ENCODE results near the gene PHLDA3.
"Not testable (repeated sequence)": the region's sequence is repeated elsewhere in the genome, so short reads cannot be mapped to it uniquely, and the experiment has no call there.

The PHLDA3 gene

GRCh38 chr1:201485184-201485774 is 16.3 kb upstream of the PHLDA3 start:
- DNase-seq, result no peak

DNA sequence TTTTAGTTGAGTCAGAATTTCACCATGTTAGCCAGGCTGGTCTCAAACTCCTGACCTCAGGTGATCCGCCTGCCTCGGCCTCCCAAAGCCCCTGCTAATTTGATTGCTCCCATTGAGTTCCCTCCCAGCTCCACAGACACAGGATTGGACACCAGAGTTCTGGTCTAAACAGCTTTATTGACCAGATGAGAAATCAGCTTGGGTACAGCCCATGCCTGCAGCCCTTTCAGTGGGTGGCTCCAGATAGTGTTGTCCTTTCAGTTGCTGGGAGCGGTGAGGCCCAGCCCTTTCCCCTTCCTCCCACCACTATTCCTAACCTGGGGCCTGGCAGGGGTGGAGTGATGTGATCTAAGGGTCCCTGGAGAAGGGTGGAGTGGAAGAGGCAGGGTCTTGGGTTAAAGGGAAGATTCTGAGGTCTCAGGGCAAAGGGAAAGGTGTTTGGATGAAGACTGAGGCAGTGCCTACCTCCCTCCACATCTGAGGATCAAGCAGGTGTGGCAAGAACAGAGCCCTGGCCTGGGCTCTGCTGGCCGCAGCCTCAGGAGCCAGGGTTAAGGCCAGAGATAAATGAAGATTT is 14.5 kb upstream of the PHLDA3 start:
- DNase-seq, result no peak

DNA sequence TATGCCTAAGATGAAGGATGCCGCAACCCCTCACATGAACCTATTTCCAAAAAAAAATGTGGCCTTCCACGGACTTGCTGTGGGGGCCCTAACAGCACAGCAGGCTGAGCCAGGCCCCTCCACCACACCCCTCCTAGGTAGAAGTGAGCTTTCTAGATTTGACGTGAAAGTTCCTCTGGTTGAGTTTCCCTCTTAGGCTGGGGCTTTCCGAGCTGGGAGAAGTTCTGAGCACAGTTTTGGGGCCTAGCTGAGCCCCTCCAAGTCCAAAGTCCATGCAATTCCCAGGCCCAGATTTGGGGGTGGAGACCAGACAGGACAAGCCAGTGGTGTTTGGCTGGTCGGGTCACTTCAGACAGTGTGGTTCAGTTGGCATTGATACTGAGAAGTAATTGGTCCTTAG is 13.8 kb upstream of the PHLDA3 start:
- no peak for DNase-seq

DNA sequence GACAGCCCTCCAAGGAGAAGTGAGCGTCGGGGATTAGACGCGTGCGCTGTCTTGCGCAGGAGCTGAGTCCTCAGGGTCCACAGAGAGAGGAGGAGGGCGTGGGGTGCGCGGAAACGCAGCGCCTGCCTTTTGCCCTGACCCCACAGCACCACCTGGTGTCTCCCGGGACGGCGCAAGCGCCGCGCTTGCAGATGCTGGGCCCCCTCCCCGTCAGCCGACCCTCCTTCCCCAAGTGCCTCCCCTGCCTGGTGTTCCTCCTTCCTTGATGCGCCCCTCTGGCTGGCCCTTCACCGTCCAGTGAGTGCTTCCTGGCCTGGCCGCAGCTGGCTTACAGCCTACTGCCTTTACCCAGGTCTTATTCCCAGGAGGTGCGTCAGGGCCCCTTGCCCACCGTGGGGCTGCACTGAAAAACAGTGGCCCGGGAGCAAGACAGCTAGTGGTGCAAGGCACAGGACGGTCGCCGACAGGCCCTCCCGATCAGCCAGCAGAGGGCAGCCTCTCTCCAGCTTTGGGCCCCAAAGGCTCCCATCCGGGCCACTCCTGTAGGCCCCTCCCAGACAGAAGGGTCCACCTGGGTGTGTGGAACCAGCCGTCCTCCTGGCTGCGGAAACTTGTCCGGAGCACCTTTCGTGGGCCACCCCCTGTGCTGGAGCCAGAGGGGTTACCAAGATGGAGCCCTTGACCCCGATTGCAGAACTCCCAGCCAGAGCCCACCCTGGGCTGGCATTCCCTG is 12.9 kb upstream of the PHLDA3 start:
- DNase-seq, result peak; percentile 56

- DNase-seq, result no peak
Observed at GRCh38 chr1:201481004-201481380, 12.0 kb upstream of the PHLDA3 start.

DNA sequence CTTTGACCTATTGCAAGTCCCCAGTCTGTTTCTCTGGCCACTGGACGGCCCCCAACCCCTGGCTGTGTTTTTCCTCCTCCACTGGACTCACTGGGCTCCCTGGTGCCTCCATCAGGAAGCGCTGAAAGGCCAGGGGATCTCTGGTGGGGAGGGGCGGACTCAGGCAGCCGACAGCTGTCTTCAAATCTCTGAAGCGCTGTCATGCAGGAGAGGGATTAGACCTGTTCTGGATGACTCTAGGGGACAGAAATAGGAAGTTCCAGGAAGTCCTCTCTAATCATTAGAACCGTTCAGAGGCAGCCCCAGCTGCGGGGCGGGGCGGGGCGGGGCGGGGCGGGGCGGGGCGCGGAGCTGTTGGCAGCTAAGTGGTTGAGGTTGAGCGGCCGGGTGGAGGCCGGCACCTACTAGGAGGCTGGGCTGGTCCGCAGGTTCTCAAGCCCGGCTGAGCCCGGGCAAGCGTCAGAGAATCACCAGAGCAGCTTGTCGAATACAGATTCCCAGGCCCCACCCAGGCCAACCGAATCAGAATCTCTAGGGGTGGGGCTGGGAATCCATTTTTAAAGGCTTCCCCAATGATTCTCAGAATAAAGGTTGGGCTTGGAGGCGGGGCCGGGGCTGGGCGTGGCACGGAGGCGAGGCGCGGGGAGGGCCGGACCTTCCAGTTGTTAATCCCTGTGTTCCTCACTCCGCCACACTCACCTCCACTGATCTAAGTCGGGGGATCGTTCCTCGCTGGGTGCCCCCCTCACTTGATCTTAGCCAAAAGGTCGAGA is 11.4 kb upstream of the PHLDA3 start:
- peak; percentile 88 for DNase-seq

DNA sequence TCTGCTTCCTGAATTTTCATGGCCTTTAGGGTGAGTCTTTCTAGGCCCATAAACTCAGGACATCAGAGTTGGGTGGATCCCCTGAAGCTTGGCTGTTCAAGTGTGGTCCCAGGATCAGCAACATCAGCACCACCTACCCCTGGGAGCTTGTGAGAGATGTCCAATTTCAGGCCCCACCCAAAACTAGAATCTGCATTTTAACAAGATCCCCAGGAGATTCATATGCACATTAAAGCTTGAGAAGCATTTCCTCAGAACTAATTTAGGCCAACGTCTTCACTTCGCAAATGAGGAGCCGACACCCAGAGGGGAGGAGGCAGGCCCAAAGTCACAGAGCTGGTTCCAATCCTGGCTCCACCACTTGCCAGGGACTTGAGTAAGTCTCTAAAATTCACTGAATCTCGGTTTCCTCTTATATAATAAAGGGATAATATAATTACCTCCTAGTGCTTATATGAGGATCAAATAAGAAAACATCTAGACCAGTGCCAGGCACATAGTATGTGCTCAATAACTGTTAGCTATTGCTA is 10.3 kb upstream of the PHLDA3 start:
- DNase-seq, result no peak

GRCh38 chr1:201478666-201479065 is 9.7 kb upstream of the PHLDA3 start:
- not testable (repeated sequence) for DNase-seq

DNA sequence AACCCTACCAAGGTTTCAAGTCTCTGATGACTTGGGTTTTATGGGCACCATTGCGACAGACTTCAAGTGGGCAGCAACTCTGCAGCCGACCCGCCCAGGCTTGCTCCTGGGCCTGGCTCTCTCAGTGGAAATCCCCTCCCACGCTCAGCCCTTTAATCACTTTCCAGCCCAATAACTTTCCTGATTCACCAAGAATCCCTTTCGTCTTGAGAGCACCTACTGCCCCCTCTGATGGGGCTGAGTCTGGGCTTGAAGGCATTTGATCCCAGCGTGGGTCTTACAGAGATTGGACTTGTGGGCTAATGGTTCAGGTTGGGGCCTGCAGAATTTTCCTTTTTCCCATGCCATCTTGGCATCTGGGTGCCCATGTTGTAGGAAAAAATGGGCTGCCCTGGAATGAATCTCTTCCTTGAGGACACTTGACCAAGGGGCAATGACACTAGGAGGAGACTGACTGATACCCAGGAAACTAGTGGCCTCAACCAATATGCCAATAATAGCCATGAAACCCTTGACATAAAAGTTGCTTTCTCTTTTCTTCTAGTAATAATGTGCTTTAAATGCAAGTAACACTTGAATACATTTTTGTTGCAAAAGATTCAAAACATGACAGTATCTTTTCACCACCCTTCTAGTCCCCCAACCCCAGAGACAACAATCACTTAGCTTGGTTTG is 7.8 kb upstream of the PHLDA3 start:
- DNase-seq, result no peak

GRCh38 chr1:201475915-201476669 is 7.1 kb upstream of the PHLDA3 start:
- no peak for DNase-seq

DNA sequence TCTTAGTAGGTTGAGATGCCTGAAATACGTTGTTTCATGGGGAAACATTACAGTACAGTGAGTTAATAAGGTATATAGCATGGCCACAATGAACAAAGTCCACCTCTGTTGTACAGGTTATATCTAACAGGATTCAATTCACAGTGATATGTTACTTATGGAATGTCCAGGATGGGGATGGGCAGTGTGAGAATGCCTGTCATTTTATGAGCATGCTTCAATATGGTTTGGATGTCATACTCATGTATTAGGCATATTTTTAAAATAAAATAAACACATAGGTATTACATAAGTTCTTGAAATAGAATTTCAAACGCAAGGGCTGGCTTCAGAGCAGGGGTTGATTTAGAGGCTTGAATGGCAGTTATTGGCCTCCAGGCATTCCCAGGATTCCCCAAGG is 6.1 kb upstream of the PHLDA3 start:
- DNase-seq, result no peak

GRCh38 chr1:201473296-201473695 is 4.3 kb upstream of the PHLDA3 start:
- DNase-seq, result no peak

GRCh38 chr1:201472321-201472720 is 3.3 kb upstream of the PHLDA3 start:
- not testable (repeated sequence) for DNase-seq

- no peak for DNase-seq
Observed at GRCh38 chr1:201471772-201472171, 2.8 kb upstream of the PHLDA3 start.

GRCh38 chr1:201470581-201470980 is 1.6 kb upstream of the PHLDA3 start:
- DNase-seq, result no peak

DNA sequence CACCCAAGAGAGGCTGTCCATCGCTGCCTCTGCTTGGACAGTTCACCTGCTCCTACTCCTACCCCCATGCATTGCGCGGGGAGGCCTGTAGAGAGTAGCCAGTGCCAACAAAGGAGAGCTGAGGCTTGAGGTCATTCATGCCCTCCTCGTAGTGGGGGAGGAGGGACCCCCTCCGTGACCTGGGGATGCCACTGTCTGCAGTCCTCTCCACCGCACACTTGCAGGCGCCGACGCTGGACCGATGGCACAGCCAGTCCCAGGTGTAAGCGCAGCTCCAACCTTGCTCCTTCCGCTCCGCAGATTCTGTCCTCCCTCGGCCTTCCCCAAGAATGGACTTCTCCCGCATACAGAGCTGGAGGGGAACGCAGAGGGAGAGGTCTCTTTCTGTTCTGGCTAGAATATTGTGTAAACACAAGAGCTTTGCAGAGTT is 672 bp upstream of the PHLDA3 start:
- DNase-seq, result no peak

DNA sequence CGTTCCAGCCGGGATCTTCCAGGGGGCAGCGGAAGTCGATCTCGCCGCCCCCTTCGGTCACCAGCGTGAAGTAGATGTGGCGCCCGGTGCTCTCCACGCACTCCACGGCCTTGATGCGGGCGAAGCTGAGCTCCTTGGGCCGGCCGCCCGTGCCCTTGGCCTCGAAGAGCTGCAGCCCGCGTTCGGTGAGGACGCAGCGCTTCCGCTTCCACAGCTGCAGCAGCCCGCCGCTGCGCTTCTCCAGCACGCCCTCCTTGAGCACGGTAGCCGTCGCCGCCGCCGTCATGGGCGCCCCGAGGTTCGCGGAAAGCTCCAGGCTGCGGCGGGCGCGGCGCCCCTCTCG is 516 bp downstream of the PHLDA3 start:
- no peak for DNase-seq

GRCh38 chr1:201466492-201466891 is 2.5 kb downstream of the PHLDA3 start:
- DNase-seq, result no peak

DNA sequence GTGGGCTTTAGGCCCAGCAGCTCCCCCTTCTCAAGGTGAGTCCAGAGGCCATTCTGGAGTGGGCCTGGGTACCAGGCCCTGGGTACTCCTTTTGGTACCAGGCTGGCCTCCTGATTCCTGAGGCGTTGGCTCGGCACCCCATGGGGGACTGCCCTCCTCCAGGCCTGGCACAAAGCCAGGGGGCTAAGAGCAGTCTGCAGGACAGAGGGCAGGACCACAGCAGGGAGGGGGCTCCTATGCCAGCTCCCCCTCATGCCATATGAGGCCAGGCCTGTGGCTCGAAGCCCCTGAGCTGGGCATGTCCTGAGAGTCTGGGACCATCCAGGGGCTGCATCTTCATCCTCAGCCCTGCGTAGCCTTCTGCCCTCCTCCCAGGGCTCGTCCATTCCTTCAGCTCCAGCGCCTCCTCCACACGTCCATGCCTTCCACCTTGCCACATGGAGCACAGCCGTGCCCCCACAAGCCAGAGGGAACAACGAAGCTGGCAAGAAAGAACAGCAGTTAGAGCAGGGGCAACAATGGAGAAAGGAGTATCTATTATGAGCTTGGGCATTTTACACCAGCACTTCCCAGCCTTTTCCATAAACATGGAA is 3.2 kb downstream of the PHLDA3 start:
- no peak for DNase-seq

DNA sequence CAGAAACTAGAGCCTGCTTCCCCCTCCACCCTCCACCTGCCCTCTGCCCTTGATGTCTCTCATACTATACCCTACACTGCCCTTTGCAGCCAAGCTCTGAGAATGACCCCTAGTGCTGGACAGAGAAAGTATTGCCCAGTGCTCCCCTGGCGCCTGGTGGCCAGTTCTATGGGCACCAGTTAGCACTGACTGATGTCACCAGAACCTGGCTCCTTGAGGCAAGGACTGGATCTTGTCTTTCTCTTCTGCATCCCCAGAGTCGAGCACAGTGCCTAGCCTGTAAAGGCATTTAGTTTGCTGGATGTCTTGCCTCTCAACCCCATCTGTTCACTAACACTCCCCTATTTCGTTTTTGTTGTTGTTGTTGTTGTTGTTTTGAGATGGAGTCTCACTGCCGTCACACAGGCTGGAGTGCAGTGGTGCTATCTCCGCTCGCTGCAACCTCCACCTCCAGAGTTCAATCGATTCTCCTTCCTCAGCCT is 5.9 kb downstream of the PHLDA3 start:
- no peak for DNase-seq

DNA sequence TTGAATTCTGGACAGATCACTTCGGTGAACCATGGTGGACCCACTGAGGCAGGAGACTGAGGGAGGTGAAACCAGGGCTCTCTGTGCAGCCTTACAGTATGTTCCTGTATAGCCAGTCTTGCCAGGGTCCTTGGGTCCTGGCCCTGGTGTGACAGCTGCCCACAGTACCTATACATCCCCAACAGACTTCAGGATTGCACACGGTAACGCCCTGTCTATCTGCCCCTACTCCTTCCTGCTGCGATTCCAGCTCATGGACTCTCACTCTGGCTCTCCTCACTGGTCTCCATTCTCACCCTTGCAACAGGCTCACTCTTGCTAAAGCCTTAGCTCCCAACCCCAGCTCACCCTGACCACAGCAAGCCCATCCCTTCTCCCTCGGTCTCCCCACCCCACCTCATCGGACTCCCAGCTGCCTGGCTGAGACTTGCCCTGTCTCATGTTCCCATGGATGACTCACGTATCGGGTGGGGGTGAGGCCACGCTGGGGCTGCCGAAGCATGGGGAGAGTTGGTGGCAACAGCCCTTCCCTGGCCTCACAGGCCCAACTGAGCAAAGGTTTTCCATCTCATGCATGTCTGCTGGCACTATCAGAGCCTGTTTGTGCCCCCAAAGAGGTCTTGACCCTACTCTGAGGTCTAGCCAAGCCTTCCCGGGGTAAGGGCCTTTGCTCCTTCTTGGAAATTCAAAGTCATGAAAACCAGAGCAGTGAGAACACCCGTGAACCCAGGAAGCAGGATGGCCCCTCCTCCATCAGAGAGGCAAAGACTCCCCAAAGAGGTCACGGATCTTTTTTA is 7.1 kb downstream of the PHLDA3 start:
- no peak for DNase-seq

Data from NCI-H774 (cell line).